Measurements from ENCODE around the gene SLC17A5.
A peak's percentile ranks its signal among the peaks of the same experiment; 100 is the strongest.
"Not testable (repeated sequence)": the region's sequence is repeated elsewhere in the genome, so short reads cannot be mapped to it uniquely, and the experiment has no call there.

SLC17A5 gene

DNA sequence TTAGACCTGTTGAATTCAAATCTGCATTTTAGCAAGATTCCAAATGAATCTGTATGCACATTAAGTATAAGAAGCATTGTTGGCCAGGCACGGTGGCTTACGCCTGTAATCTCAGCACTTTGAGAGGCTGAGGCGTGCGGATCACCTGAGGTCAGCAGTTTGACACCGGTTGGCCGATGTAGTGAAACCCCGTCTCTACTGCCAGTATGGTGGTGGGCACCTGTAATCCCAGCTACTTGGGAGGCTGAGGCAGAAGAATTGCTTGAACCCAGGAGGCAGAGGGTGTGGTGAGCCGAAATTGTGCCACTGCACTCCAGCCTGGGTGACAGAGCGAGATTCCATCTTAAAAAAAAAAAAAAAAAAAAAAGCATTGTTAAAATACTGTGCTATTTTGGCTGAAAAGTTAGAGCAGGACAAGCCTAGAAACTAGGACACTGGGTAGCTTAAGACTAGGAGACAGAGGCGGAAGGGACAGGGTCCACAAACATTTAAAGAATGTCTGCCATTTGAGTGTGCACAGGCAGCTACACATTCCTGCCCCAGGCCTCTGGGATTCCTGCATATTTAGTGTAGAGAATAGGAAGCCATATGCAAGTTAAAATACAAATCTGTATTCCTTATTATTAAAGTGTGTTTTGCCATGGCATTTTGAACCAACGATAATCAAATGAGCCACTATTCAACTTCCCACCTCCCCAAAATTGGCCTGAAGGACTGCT is 87.9 kb downstream of the SLC17A5 start:
- DNase-seq (ENCODE audit: low read depth, low spot score): peak; percentile 85

DNA sequence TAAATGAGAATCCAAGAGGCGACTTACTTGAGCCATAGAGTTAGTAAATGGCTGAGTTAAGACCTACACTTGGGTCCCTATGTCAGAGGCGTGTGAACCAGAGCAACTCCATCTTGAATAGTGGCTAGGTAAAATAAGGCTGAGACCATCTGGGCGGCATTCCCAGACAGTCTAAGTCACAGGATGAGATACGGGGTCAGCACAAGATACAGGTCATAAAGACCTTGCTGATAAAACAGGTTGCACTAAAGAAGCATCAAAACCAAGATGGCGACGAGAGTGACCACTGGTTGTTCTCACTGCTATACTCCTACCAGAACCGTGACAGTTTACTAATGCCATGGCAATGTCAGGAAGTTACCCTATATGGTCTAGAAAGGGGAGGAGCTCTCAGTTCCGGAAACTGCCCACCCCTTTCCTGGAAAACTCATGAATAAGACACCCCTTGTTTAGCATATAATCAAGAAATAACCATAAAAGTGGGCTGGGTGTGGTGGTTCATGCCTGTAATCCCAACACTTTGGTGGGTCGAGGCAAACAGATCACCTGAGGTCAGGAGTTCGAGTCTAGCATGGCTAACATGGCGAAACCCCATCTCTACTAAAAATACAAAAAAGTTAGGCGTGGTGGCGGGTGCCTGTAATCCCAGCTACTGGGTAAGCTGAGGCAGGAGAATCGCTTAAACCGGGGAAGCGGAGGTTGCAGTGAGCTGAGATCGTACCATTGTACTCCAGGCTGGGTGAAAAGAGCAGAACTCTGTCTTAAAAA is 89.0 kb downstream of the SLC17A5 start:
- no peak for DNase-seq (ENCODE audit: low read depth, low spot score)

DNA sequence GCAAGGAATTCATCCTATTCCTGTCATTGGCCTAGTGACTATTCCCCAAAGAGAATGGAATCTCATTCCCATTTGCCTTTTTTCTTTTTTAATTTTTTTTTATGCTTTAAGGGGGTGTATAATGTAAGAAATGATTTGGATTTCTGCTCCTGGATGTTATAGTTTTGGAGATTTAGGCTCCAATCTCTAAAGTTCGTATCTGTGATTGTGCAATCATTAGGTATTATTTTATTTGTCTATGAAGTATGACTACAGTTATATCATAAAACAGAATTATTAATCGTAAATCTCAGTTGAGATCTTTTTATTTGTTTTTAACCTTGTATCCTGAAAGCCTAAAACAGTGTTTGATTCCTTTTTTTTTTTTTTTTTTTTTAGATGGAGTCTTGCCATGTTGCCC is 91.2 kb downstream of the SLC17A5 start:
- DNase-seq (ENCODE audit: low read depth, low spot score): no peak

DNA sequence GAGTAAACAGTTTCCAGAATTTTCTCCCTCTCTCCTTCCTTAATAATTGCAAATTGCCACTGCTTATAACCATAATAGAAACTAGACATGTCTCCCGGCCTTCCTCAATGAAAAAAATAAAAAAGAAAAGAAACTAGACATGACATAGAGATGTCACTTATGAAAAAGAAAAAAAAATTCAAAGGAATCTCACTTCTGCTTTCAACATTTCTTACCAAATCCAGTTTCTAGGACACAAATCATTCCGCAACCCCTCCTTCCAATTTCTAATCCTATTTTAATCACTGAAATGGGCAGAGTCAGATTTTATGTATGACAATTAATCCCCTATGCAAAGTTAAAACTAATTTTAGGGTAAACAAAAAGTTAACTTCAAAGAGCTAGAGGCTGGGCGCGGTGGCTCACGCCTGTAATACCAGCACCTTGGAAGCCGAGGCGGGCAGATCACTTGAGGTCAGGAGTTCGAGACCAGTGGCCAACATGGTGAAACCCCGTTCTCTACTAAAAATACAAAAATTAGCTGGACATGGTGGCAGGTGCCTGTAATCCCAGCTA is 92.9 kb downstream of the SLC17A5 start:
- DNase-seq (ENCODE audit: low read depth, low spot score): no peak

DNA sequence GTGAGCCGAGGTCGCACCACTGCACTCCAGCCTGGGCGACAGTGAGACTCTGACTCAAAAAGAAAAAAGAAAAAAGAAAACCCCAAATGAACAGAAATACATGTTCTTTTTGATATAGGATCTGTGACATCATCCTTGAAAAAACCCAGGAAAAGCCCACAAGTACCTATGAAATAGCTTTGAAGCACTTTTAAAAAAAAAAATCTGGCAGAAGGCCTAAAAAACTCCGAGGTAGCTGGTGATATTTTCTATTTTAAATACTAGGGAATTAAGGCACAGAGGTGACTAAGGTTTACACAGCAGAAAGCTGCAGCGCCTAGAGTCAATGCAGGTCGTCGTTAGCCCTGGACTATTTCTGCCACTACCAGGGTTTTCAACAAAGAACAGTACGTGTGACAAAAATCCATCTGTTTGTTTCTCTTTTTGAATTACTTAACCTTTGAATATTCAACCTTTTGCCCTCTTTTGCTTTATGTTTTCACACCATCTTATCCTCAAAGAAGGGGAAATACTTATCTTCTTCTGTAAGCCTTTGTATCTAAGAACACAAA is 93.5 kb downstream of the SLC17A5 start:
- peak; percentile 27 for DNase-seq (ENCODE audit: low read depth, low spot score)

DNA sequence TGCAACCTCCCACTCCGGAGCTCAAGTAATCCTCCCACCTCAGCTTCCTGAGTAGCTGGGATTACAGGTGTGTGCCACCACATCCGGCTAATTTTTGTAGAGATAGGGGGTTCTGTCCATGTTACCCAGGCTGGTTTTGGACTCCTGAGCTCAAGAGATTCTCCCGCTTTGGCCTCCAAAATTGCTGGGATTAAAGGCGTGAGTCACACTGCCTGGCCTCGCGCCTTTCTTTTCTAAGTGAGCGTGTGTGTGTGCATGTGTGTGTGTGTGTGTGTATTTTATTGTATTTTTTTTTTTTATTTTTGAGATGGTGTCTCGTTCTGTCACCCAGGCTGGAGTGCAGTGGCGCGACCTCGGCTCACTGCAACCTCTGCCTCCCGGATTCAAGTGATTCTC is 94.4 kb downstream of the SLC17A5 start:
- not testable (repeated sequence) for DNase-seq (ENCODE audit: low read depth, low spot score)

DNA sequence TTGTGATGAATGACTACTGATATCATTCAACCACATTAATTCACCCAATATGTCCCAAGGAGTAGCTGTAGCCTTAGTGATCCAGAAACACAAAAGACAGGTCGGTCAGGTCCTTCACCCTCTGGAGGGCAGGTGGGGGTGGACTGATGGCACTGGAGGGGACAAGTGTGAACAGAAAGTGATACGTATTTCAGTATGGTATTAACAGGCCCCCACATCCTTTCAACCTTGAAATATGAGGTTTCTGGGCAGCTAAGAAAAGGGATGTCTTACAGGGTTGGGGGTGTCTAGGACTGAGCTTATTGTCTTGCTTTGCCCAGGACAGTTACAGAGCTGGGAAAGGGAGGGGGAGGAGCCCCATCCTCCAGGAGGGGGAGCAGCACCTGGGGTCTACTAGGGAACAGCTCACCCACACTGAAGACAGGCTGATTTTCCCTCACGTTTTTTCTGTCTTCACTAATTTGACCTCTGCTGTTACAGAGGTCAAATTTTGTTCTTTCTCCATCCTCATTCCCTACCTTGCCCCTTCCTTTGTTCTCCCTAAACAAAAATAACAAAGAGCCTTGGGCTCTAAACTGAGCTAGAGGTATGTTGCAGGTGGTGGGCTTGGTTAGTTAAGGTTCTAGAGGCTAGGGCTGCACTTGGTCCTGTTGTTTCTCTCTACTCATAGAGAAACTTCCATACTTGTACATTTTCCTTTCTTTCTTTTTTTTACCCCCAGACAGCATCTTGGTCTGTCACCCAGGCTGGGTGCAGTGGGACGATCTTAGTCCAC is 95.0 kb downstream of the SLC17A5 start:
- no peak for DNase-seq (ENCODE audit: low read depth, low spot score)

DNA sequence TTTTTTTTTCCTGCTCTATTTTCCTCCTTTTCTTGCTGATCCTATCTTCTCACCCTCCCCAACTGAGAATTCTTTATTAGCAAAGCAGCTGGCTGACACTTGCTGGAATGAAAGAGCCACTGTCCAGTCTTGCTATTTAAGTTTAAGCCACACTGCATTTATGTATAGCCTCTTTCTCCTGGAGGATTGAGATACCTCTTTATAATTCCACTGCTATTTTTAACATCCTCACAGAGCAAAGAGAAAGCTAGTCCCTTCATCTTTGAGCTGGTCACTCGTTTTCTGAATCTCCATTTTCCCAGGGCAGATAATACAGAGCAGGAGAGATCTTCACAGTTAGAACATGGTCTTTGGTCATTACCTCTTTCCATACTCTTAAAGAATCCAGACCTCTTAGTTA is 97.0 kb downstream of the SLC17A5 start:
- DNase-seq (ENCODE audit: low read depth, low spot score): no peak

DNA sequence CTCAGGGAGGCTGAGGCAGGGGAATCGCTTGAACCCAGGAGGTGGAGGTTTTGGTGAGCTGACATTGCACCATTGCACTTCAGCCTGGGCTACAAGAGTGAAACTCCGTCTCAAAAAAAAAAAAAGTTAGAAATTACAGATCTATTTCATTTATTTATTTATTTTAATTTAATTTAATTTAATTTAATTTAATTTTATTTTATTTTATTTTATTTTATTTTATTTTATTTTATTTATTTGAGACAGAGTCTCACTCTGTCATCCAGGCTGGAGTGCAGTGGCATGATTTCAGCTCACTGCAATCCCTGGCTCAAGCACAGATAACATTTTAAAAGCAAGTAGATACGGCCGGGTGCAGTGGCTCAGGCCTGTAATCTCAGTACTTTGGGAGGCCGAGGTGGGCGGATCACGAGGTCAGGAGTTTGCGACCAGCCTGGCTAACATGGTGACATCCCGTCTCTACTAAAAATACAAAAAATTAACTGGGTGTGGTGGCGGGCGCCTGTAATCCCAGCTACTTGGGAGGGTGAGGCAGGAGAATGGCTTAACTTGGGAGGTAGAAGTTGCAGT is 98.3 kb downstream of the SLC17A5 start:
- DNase-seq (ENCODE audit: low read depth, low spot score): not testable (repeated sequence)

DNA sequence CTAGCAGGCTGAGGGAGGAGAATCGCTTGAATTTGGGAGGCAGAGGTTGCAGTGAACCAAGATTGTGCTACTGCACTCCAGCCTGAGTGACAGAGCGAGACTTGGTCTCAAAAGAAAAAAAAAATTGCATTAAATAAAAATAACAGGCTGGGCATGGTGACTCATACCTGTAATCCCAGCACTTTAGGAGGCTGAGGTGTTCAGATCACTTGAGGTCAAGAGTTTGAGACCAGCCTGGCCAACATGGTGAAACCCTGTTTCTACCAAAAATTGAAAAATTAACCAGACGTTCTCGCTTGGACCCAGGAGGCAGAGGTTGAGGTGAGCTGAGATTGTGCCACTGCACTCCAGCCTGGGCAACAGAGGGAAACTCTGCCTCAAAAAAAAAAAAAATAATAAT is 102.7 kb downstream of the SLC17A5 start:
- not testable (repeated sequence) for DNase-seq (ENCODE audit: low read depth, low spot score)

DNA sequence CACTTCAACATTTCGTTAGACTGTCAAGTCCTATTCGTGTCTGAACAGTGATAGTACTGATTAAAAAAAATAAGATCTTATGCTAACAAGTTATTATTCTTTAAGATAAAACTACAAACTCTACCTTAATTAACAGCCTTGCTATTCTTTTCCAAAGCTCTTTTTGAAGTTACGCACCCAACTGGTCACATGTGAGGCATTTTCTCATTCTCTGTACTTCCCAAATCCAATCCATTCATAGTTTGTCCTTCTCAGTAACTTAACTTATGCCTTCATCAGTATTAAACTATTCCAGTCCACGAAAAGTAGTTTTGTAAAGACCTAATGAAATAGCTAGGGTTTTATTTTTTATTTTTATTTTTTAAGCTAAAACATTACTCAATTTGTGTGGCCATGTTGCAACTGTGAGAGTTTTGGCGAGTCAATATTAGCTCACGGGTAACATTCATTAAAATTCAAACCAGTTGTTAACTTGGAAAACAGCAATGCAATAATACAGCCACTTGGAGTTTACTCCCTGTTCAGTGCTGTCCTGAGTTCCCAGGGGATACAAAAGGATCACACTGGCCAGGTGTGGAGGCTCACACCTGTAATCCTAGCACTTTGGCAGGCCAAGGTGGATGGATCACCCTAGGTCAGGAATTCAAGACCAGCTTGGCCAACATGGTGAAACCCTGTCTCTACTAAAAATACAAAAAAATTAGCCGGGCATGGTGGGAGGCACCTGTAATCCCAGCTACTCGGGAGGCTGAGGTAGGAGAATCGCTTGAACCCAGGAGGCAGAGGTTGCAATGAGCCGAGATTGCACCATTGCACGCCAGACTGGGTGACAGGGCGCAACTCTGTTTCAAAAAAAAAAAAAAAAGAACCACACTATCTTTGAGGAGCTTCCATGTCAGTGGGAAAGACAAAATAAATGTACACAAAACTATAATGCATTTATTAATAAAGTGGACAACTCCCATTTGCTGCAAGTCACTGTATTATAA is 105.0 kb downstream of the SLC17A5 start:
- DNase-seq (ENCODE audit: low read depth, low spot score): no peak

DNA sequence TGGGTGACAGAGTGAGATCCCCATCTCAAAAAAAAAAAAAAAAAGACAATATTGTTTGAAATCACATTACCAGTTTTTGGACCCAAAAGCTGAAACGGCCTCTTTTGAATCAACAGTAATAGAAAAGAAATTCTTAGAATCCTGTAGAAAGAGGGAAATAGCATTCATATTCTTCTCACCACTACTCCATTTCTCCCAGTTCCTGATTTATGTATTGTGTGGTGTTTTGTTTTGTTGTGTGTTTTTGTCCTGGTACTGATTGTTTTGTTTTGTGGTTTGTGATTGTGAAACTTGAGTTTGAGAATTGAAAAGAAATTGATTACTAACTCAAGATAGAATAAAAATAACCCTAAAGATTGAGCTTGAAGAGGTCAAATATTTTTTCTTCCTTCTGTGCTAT is 106.8 kb downstream of the SLC17A5 start:
- DNase-seq (ENCODE audit: low read depth, low spot score): no peak
